Gastrocnemius medialis (tissue), 4 donors: ENCODE measurements around the gene OCRL.

Experiments used
- CTCF ChIP-seq, 5 experiments: fragments of 450-650 bp in 3 of 5; fragments of 200-600 bp in 2 of 5; sonication (generic) in 2 of 5; IDR thresholded peaks in 4 of 5; conservative IDR thresholded peaks in 1 of 5; 1 replicate in 4 of 5; 2 replicates in 1 of 5; pipeline ENCODE4 v1.5.1; 2016 to 2019; ENCODE audit warnings: antibody characterized with exemption in 5 of 5, mild to moderate bottlenecking in 3 of 5, moderate library complexity in 3 of 5
- POLR2A ChIP-seq, 2 donors: fragments of 450-650 bp; IDR thresholded peaks; one replicate each; pipeline ENCODE4 v1.6.1; 2017; ENCODE audit warnings: antibody characterized with exemption in 2 of 2, mild to moderate bottlenecking in 2 of 2, moderate library complexity in 2 of 2

- no peak for TF ChIP-seq POLR2A (IDR thresholded peaks at IDR 0.05)
- no peak for TF ChIP-seq CTCF (IDR thresholded peaks at IDR 0.05 in 4 of 5, conservative IDR thresholded peaks at IDR 0.05 in 1 of 5)
Measured at GRCh38 chrX:129622757-129623301, 82.8 kb downstream of the OCRL start.
